Tibial artery (tissue), 4 donors: Measurements from ENCODE around the gene CBLC.
A peak's percentile ranks its signal among the peaks of the same experiment; 100 is the strongest.
"Not testable (repeated sequence)": the region's sequence is repeated elsewhere in the genome, so short reads cannot be mapped to it uniquely, and the experiment has no call there.

ENCODE experiments used
- DNase-seq, 2 donors: peaks; one replicate each; pipeline ENCODE4 v3.0.0-alpha.2; 2019
- H3K27ac ChIP-seq, 2 donors: fragments of 200-600 bp; sonication (generic) in 1 of 2; 1 replicate in 1 of 2; 2 replicates in 1 of 2; pipeline ENCODE4 v1.5.1; 2018 to 2019; ENCODE audit warnings: mild to moderate bottlenecking in 1 of 2
- H3K27me3 ChIP-seq, 2 donors: fragments of 200-600 bp; sonication (generic) in 1 of 2; one replicate each; pipeline versions ENCODE4 v1.5.1 to v1.6.0; 2016 to 2019
- H3K36me3 ChIP-seq, 3 donors: fragments of 200-600 bp; sonication (generic) in 2 of 3; one replicate each; pipeline ENCODE4 v1.5.1; 2016 to 2019; ENCODE audit warnings: mild to moderate bottlenecking in 2 of 3
- H3K4me1 ChIP-seq, 4 donors: fragments of 200-600 bp; sonication (generic) in 2 of 4; 1 replicate in 3 of 4; 2 replicates in 1 of 4; pipeline ENCODE4 v1.5.1; 2016 to 2019
- H3K4me3 ChIP-seq, 2 donors: fragments of 200-600 bp; sonication (generic) in 1 of 2; 1 replicate in 1 of 2; 2 replicates in 1 of 2; pipeline ENCODE4 v1.5.1; 2018 to 2019; ENCODE audit warnings: mild to moderate bottlenecking in 2 of 2
- H3K9me3 ChIP-seq, 3 donors: fragments of 200-600 bp; sonication (generic) in 1 of 3; one replicate each; pipeline ENCODE4 v1.5.1; 2016 to 2019
- intact Hi-C: fragments of 100-400 bp; cut with DNase I; formaldehyde crosslinking; loops from one replicate; pipeline ENCODE4 v1.15.0; 2023; ENCODE audit warnings: low total_unique reads
- TF ChIP-seq, protein P1 (sequence below), 2 experiments: fragments of 200-600 bp in 1 of 2; fragments of 450-650 bp in 1 of 2; IDR thresholded peaks; one replicate each; pipeline ENCODE4 v1.5.1; 2017 to 2019; ENCODE audit warnings: antibody characterized with exemption in 2 of 2, mild to moderate bottlenecking in 1 of 2, moderate library complexity in 1 of 2

The CBLC gene

DNA sequence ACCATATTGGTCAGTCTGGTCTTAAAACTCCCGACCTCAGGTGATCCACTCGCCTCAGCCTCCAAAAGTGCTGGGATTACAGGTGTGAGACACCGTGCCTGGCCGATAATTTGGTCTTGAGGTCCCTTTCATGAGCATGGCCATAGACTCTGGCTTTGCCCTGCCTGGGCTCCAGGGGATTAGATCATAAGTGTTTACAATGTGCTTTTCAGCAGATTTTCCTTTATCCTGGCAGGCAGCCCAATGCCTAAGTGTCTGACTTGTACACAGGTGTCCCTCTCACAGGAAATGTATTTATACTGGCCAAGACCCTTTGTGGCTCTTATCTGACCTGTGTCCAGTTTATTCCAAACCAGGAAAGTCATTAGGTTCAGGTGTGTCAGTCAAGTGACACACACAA is 47.1 kb downstream of the CBLC start:
- peaks cover 0 to 37% (median 23%) of the 10 kb centered on the region in 4 donors for H3K4me1 ChIP-seq
- no peaks in the 10 kb centered on the region for H3K9me3 ChIP-seq
- no peak overlapping the region for H3K27ac ChIP-seq
- no peak for DNase-seq
- peaks cover 0 to 11% (median under 1%) of the 10 kb centered on the region in 3 donors for H3K36me3 ChIP-seq
- H3K27me3 ChIP-seq: no peaks in the 10 kb centered on the region
- TF ChIP-seq, protein P1, sequence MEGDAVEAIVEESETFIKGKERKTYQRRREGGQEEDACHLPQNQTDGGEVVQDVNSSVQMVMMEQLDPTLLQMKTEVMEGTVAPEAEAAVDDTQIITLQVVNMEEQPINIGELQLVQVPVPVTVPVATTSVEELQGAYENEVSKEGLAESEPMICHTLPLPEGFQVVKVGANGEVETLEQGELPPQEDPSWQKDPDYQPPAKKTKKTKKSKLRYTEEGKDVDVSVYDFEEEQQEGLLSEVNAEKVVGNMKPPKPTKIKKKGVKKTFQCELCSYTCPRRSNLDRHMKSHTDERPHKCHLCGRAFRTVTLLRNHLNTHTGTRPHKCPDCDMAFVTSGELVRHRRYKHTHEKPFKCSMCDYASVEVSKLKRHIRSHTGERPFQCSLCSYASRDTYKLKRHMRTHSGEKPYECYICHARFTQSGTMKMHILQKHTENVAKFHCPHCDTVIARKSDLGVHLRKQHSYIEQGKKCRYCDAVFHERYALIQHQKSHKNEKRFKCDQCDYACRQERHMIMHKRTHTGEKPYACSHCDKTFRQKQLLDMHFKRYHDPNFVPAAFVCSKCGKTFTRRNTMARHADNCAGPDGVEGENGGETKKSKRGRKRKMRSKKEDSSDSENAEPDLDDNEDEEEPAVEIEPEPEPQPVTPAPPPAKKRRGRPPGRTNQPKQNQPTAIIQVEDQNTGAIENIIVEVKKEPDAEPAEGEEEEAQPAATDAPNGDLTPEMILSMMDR (IDR thresholded peaks at IDR 0.05): no peak
- no peak overlapping the region for H3K4me3 ChIP-seq
- intact Hi-C loops: no loop called here

DNA sequence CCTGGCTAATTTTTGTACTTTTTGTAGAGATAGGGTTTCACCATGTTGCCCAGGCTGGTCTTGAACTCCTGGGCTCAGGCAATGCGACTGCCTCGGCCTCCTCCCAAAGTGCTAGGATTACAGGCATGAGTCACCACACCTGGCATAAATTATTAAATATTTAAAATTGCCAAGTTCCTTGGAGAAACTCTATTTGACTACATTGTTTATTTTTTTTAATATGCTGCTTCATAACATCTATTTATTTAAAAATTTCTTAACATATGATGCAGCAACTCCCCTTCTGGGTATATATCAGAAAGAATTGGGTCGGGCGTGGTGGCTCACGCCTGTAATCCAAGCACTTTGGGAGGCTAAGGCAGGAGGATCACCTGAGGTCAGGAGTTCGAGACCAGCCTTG is 55.2 kb downstream of the CBLC start:
- intact Hi-C loops, H3K27ac ChIP-seq, H3K4me1 ChIP-seq: not testable (repeated sequence)

DNA sequence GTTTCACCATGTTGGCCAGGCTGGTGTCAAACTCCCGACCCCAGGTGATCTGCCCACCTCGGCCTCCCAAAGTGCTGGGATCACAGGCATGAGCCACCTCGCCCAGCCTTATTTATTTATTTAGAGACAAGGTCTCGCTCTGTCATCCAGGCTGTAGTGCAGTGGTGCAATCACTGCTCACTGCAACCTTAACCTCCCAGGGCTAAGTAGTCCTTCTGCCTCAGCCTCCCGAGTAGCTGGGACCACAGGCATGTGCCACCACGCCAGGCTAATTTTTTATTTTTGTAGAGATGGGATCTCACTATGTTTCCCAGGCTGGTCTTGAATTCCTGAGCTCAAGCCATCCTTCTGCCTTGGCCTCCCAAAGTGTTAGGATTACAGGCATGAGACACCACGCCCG is 56.7 kb downstream of the CBLC start:
- H3K9me3 ChIP-seq, H3K27ac ChIP-seq, H3K4me3 ChIP-seq, intact Hi-C loops, H3K4me1 ChIP-seq, H3K27me3 ChIP-seq, H3K36me3 ChIP-seq, DNase-seq: not testable (repeated sequence)

More for the DNA sequence above, 55.2 kb downstream of the CBLC start:
- H3K4me3 ChIP-seq, H3K27me3 ChIP-seq, DNase-seq, H3K36me3 ChIP-seq, H3K9me3 ChIP-seq: not testable (repeated sequence)

DNA sequence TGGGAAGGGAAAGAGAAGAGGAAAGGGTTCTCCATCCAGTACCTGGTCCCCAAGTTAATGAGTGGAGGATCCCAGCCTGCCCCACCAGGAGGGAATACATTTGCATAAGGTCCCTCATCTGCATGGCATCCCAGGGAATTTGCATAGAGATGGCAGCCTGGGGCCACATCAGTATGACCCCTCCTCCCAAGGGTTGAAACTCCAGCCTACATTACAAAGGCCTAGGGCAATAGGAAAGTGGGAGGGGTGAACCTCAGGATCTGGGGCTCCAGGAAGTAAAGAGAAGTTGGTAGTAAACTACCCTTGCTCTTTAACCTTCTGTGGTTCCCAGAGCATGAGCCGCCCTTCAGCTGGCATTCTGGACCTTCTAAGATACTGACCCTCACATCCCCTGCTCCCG is 61.6 kb downstream of the CBLC start:
- H3K9me3 ChIP-seq: no peaks in the 10 kb centered on the region
- intact Hi-C loops: no loop called here

DNA sequence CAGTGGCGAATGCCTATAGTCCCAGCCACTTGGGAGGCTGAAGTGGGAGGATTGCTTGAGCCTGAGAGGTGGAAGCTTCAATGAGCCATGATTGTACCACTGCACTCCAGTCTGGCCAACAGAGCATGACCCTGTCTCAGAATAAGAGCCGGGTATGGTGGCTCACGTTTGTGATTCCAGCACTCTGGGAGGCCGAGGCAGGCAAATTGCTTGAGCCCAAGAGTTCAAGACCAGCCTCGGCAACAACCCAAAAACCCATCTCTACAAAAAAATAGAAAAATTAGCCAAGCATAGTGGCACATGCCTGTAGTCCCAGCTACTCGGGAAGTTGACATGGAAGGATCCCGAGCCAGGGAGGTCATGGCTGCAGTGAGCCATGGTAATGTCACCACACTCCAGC is 63.1 kb downstream of the CBLC start:
- Histone ChIP-seq H3K9me3 (no peaks in the 10 kb centered on the region), H3K4me3 (no peak overlapping the region), H3K36me3 (no peaks in the 10 kb centered on the region), H3K27me3 (no peaks in the 10 kb centered on the region), H3K27ac (no peak overlapping the region), H3K4me1 (peaks cover 0 to 13% (median 11%) of the 10 kb centered on the region in 4 donors)
- no peak for DNase-seq
- TF ChIP-seq, protein P1 (IDR thresholded peaks at IDR 0.05): no peak
- intact Hi-C loops: no loop called here

More for the DNA sequence above, 61.6 kb downstream of the CBLC start:
- H3K4me1 ChIP-seq: peaks cover 0 to under 1% (median under 1%) of the 10 kb centered on the region in 4 donors
- no peak for DNase-seq
- H3K4me3 ChIP-seq: no peak overlapping the region
- no peaks in the 10 kb centered on the region for H3K27me3 ChIP-seq
- H3K36me3 ChIP-seq: no peaks in the 10 kb centered on the region
- TF ChIP-seq, protein P1 (IDR thresholded peaks at IDR 0.05): no peak
- no peak overlapping the region for H3K27ac ChIP-seq

DNA sequence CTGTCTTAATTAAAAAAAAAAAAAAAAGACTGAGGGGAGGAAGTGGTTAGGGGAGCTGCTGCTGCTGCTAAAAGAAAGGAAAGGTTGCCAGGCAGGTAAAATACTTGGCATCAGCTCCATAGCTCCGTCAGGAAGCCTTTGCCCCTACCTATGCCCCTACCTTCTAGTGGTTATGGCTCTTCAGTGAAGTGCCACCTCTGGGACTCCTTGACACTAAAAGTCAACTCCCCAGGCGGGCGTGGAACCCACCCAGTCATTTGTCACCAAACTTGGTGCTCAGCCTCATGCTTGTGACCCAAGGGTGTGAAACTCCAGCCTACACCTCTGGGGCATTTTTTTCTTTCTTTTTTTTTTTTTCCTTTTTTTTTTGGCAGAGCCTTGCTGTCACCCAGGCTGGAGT is 63.5 kb downstream of the CBLC start:
- peaks cover 0 to 13% (median 11%) of the 10 kb centered on the region in 4 donors for H3K4me1 ChIP-seq
- TF ChIP-seq, protein P1 (IDR thresholded peaks at IDR 0.05): no peak
- no peak overlapping the region for H3K4me3 ChIP-seq
- H3K36me3 ChIP-seq: no peaks in the 10 kb centered on the region
- DNase-seq: no peak
- no peaks in the 10 kb centered on the region for H3K27me3 ChIP-seq
- no peaks in the 10 kb centered on the region for H3K9me3 ChIP-seq
- H3K27ac ChIP-seq: no peak overlapping the region
- intact Hi-C loops: no loop called here

DNA sequence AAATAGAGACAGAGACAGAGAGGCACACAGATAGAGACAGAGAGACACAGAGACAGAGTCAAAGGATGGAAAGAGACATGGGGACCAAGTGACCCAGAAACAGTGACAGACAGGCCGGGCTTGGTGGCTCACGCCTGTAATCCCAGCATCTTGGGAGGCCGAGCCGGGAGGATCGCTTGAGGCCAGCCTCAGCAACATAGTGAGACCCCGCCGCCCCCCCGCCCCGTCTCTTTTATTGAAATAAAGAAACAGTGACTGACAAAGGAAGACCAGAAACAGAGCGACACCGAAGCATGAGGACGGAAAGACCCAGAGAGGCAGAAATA is 67.6 kb downstream of the CBLC start:
- Histone ChIP-seq H3K4me1 (peaks cover 0 to 38% (median 30%) of the 10 kb centered on the region in 4 donors), H3K27me3 (no peaks in the 10 kb centered on the region), H3K27ac (peak overlapping the region; percentile 78 to 91), H3K9me3 (no peaks in the 10 kb centered on the region), H3K4me3 (peak overlapping the region; percentile 90 to 94), H3K36me3 (no peaks in the 10 kb centered on the region)
- DNase-seq: peak; percentile 47 to 80
- TF ChIP-seq, protein P1 (IDR thresholded peaks at IDR 0.05): no peak
- intact Hi-C loops: no loop called here
